ENCODE results near the gene PADI1.

DNA sequence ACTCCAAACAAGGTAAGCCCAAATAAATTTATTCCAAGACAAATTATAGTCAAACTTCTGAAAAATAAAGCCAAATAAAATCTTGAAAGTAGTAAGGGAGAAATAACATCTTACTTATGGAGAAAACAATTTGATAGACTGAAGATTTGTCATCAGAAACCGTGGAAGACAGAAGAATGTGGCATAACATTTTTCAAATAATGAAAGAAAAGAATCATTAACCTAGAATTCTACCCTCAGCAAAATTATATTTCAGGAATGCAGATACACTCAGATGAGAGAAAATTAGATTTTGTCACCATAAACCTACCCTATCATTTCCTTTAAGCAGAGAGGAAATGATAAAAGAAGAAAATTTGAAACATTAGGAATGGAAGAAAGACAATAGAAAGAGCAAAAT is 27.3 kb upstream of the PADI1 start:
- no peak for TF ChIP-seq KDM5A (IDR thresholded peaks at IDR 0.05)
- TF ChIP-seq CEBPB (IDR thresholded peaks at IDR 0.05) = no peak
- TF ChIP-seq, protein P1, sequence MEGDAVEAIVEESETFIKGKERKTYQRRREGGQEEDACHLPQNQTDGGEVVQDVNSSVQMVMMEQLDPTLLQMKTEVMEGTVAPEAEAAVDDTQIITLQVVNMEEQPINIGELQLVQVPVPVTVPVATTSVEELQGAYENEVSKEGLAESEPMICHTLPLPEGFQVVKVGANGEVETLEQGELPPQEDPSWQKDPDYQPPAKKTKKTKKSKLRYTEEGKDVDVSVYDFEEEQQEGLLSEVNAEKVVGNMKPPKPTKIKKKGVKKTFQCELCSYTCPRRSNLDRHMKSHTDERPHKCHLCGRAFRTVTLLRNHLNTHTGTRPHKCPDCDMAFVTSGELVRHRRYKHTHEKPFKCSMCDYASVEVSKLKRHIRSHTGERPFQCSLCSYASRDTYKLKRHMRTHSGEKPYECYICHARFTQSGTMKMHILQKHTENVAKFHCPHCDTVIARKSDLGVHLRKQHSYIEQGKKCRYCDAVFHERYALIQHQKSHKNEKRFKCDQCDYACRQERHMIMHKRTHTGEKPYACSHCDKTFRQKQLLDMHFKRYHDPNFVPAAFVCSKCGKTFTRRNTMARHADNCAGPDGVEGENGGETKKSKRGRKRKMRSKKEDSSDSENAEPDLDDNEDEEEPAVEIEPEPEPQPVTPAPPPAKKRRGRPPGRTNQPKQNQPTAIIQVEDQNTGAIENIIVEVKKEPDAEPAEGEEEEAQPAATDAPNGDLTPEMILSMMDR (IDR thresholded peaks at IDR 0.05) = no peak
